ENCODE measurements around the gene CELF2. TPM values are rescaled to one million over a fixed set of nuclear protein-coding genes. Genes with fewer than 3 reads are reported as not detected.
A peak's percentile ranks its signal among the peaks of the same experiment; 100 is the strongest.

Gene CELF2
- total and polyA plus RNA-seq, 2 experiments from 2014 or later = 14.4 to 26.5 TPM

- Histone ChIP-seq H3K9ac (no peak overlapping the region), H3K9me2 (ENCODE audit: insufficient read depth) (no peaks in the 10 kb centered on the region), H3K27ac (no peak overlapping the region), H3K4me3 (no peak overlapping the region), H3K4me2 (ENCODE audit: unreplicated experiment) (no peak overlapping the region), H2AFZ (no peak overlapping the region), H4K20me1 (ENCODE audit: insufficient read depth) (no peaks in the 10 kb centered on the region), H3K36me3 (ENCODE audit: low read depth) (no peaks in the 10 kb centered on the region), H3K79me2 (ENCODE audit: insufficient read depth) (no peaks in the 10 kb centered on the region), H3K9me3 (ENCODE audit: low read depth) (no peaks in the 10 kb centered on the region), H3K27me3 (replicated peaks; ENCODE audit: insufficient read depth) (no peaks in the 10 kb centered on the region), H3K4me1 (ENCODE audit: insufficient read depth) (no peaks in the 10 kb centered on the region), H3F3A (ENCODE audit: insufficient read depth) (no peaks in the 10 kb centered on the region)
- 6 to 8% methylated on average over 3 of the region's 3 CpGs for WGBS, 2 experiments (ENCODE audit: low coverage in 1 of 2, low lambda C conversion rate in 2 of 2, missing lambda C conversion rate in 2 of 2)
- no peak for DNase-seq
- in situ Hi-C loops (cut with MboI) = no loop called here
- TF ChIP-seq EZH2phosphoT487 (IDR thresholded peaks at IDR 0.05; ENCODE audit: insufficient read depth, low read depth) (no peak), EZH2 (IDR thresholded peaks at IDR 0.05; ENCODE audit: insufficient read depth, poor library complexity, severe bottlenecking) (no peak)
These were observed 180.2 kb downstream of the CELF2 start for GRCh38 chr10:11197878-11198277.

- H3K9ac ChIP-seq = no peak overlapping the region
- H3K4me1 ChIP-seq (ENCODE audit: insufficient read depth) = no peaks in the 10 kb centered on the region
- no peaks in the 10 kb centered on the region for H3F3A ChIP-seq (ENCODE audit: insufficient read depth)
- no peak overlapping the region for H3K4me2 ChIP-seq (ENCODE audit: unreplicated experiment)
- H3K36me3 ChIP-seq (ENCODE audit: low read depth) = no peaks in the 10 kb centered on the region
- in situ Hi-C loops (cut with MboI) = no loop called here
- no peak overlapping the region for H2AFZ ChIP-seq
- H4K20me1 ChIP-seq (ENCODE audit: insufficient read depth) = no peaks in the 10 kb centered on the region
- H3K9me3 ChIP-seq (ENCODE audit: low read depth) = no peaks in the 10 kb centered on the region
- DNase-seq = no peak
- TF ChIP-seq EZH2phosphoT487 (IDR thresholded peaks at IDR 0.05; ENCODE audit: insufficient read depth, low read depth) (no peak), EZH2 (IDR thresholded peaks at IDR 0.05; ENCODE audit: insufficient read depth, poor library complexity, severe bottlenecking) (no peak)
- no peaks in the 10 kb centered on the region for H3K27me3 ChIP-seq (replicated peaks; ENCODE audit: insufficient read depth)
- no peak overlapping the region for H3K4me3 ChIP-seq
- WGBS, 2 experiments (ENCODE audit: low coverage in 1 of 2, low lambda C conversion rate in 2 of 2, missing lambda C conversion rate in 2 of 2) = 63 to 65% methylated on average over 5 of the region's 5 CpGs
- H3K79me2 ChIP-seq (ENCODE audit: insufficient read depth) = no peaks in the 10 kb centered on the region
- H3K9me2 ChIP-seq (ENCODE audit: insufficient read depth) = no peaks in the 10 kb centered on the region
- H3K27ac ChIP-seq = no peak overlapping the region
These were observed 184.2 kb downstream of the CELF2 start for GRCh38 chr10:11201911-11202310.

- no peak for DNase-seq
- no peak overlapping the region for H3K4me2 ChIP-seq (ENCODE audit: unreplicated experiment)
- in situ Hi-C loops (cut with MboI) = no loop called here
- H2AFZ ChIP-seq = no peak overlapping the region
- H3K27ac ChIP-seq = no peak overlapping the region
- no peaks in the 10 kb centered on the region for H3K79me2 ChIP-seq (ENCODE audit: insufficient read depth)
- TF ChIP-seq EZH2phosphoT487 (IDR thresholded peaks at IDR 0.05; ENCODE audit: insufficient read depth, low read depth) = no peak
- TF ChIP-seq EZH2 (IDR thresholded peaks at IDR 0.05; ENCODE audit: insufficient read depth, poor library complexity, severe bottlenecking) = no peak
- no peaks in the 10 kb centered on the region for H4K20me1 ChIP-seq (ENCODE audit: insufficient read depth)
- H3K9me3 ChIP-seq (ENCODE audit: low read depth) = no peaks in the 10 kb centered on the region
- no peaks in the 10 kb centered on the region for H3K27me3 ChIP-seq (replicated peaks; ENCODE audit: insufficient read depth)
- H3K36me3 ChIP-seq (ENCODE audit: low read depth) = no peaks in the 10 kb centered on the region
- H3K4me1 ChIP-seq (ENCODE audit: insufficient read depth) = no peaks in the 10 kb centered on the region
- H3K4me3 ChIP-seq = no peak overlapping the region
- 55 to 58% methylated on average over 16 to 18 of the region's 19 CpGs for WGBS, 2 experiments (ENCODE audit: low coverage in 1 of 2, low lambda C conversion rate in 2 of 2, missing lambda C conversion rate in 2 of 2)
- H3K9ac ChIP-seq = no peak overlapping the region
- no peaks in the 10 kb centered on the region for H3K9me2 ChIP-seq (ENCODE audit: insufficient read depth)
- H3F3A ChIP-seq (ENCODE audit: insufficient read depth) = no peaks in the 10 kb centered on the region
These were observed 186.8 kb downstream of the CELF2 start for GRCh38 chr10:11204351-11204942.

- Histone ChIP-seq H3K27me3 (replicated peaks; ENCODE audit: insufficient read depth) (no peaks in the 10 kb centered on the region), H3K4me2 (ENCODE audit: unreplicated experiment) (no peak overlapping the region)
- DNase-seq = peak; percentile 31
These were observed 187.5 kb downstream of the CELF2 start for GRCh38 chr10:11205030-11205772.

More at GRCh38 chr10:11205030-11205772, 187.5 kb downstream of the CELF2 start:
- Histone ChIP-seq H3K27ac (no peak overlapping the region), H3K9me2 (ENCODE audit: insufficient read depth) (no peaks in the 10 kb centered on the region), H3F3A (ENCODE audit: insufficient read depth) (no peaks in the 10 kb centered on the region), H3K4me1 (ENCODE audit: insufficient read depth) (no peaks in the 10 kb centered on the region), H3K36me3 (ENCODE audit: low read depth) (no peaks in the 10 kb centered on the region), H4K20me1 (ENCODE audit: insufficient read depth) (no peaks in the 10 kb centered on the region), H3K9me3 (ENCODE audit: low read depth) (no peaks in the 10 kb centered on the region), H2AFZ (no peak overlapping the region), H3K9ac (no peak overlapping the region), H3K4me3 (no peak overlapping the region), H3K79me2 (ENCODE audit: insufficient read depth) (no peaks in the 10 kb centered on the region)
- 84 to 85% methylated on average over 13 of the region's 13 CpGs for WGBS, 2 experiments (ENCODE audit: low coverage in 1 of 2, low lambda C conversion rate in 2 of 2, missing lambda C conversion rate in 2 of 2)
- in situ Hi-C loops (cut with MboI) = no loop called here
- TF ChIP-seq EZH2phosphoT487 (IDR thresholded peaks at IDR 0.05; ENCODE audit: insufficient read depth, low read depth) (no peak), EZH2 (IDR thresholded peaks at IDR 0.05; ENCODE audit: insufficient read depth, poor library complexity, severe bottlenecking) (no peak)

Data from GM23248 (cell line).